T-cell (primary cell): ENCODE results near the gene MMP20. TPM values are rescaled to one million over a fixed set of nuclear protein-coding genes. Genes with fewer than 3 reads are reported as not detected.

Source experiments
- ATAC-seq, 4 experiments: fragments of 200-7000 bp in 3 of 4; fragments of 150-1000 bp in 1 of 4; cut with Tn5 transposase; replicated peaks in 1 of 4; 1 replicate in 3 of 4; 2 replicates in 1 of 4; pipeline ENCODE4 v1.10.0; 2021; ENCODE audit warnings: moderate library complexity in 3 of 4, mild to moderate bottlenecking in 2 of 4, moderate number of reproducible peaks in 1 of 4
- CTCF ChIA-PET, 2 donors: fragments of 300-600 bp; sonication (Branson Sonifier 250); formaldehyde crosslinking; loops; one replicate each; lab custom pipeline; 2022; ENCODE audit warnings: antibody characterized with exemption in 2 of 2; lab: Charles Lee
- POLR2A ChIA-PET, 2 donors: fragments of 300-600 bp; sonication (Branson Sonifier 250); formaldehyde crosslinking; loops; one replicate each; lab custom pipeline; 2022; ENCODE audit warnings: antibody characterized with exemption in 2 of 2; lab: Charles Lee
- DNase-seq, 35 experiments: peaks; one replicate each; pipeline versions ENCODE4 v3.0.0 to v3.0.0-alpha.2; 2013 to 2023
- H3K27ac ChIP-seq: one replicate; pipeline ENCODE4 v1.5.1; 2013; ENCODE audit warnings: low read length
- H3K27me3 ChIP-seq, 2 experiments: replicated peaks in 1 of 2; 1 replicate in 1 of 2; 2 replicates in 1 of 2; pipeline versions ENCODE4 v1.6.1 to v1.7.0; 2013; ENCODE audit warnings: low read length in 1 of 2, mixed read lengths in 1 of 2; ENCODE audit not compliant: control insufficient read depth in 2 of 2, insufficient read depth in 2 of 2; ENCODE audit errors: extremely low read depth in 1 of 2
- H3K36me3 ChIP-seq, 2 donors: 1 replicate in 1 of 2; 2 replicates in 1 of 2; pipeline versions ENCODE4 v1.6.1 to v1.7.0; 2013; ENCODE audit warnings: low read length in 1 of 2; ENCODE audit not compliant: control insufficient read depth in 2 of 2, insufficient read depth in 1 of 2; ENCODE audit errors: extremely low read depth in 1 of 2
- H3K4me1 ChIP-seq, 2 experiments: 1 replicate in 1 of 2; 2 replicates in 1 of 2; pipeline versions ENCODE4 v1.6.1 to v1.7.0; 2013; ENCODE audit warnings: low read length in 2 of 2, mixed read lengths in 1 of 2; ENCODE audit not compliant: insufficient read depth in 2 of 2, control insufficient read depth in 1 of 2; ENCODE audit errors: extremely low read depth in 1 of 2
- H3K4me3 ChIP-seq, 2 donors: 1 replicate in 1 of 2; 2 replicates in 1 of 2; pipeline versions ENCODE4 v1.5.1 to v1.7.0; 2013; ENCODE audit warnings: mild to moderate bottlenecking in 2 of 2, low read length in 1 of 2, moderate library complexity in 1 of 2; ENCODE audit not compliant: control insufficient read depth in 1 of 2; ENCODE audit errors: extremely low read depth in 1 of 2
- H3K9me3 ChIP-seq: 2 replicates; pipeline ENCODE4 v1.7.0; 2013
- H3K27ac Mint-ChIP-seq, 2 donors: one replicate each; pipeline ENCODE4 v1.8.0; 2020 to 2021; ENCODE audit warnings: mild to moderate bottlenecking in 2 of 2, mixed read lengths in 2 of 2
- H3K27me3 Mint-ChIP-seq, 2 donors: one replicate each; pipeline ENCODE4 v1.8.0; 2021 to 2022; ENCODE audit warnings: mixed read lengths in 2 of 2
- H3K36me3 Mint-ChIP-seq: one replicate; pipeline ENCODE4 v1.8.0; 2021; ENCODE audit warnings: mixed read lengths
- H3K4me1 Mint-ChIP-seq, 3 donors: one replicate each; pipeline ENCODE4 v1.8.0; 2020 to 2022; ENCODE audit warnings: mixed read lengths in 3 of 3, mild to moderate bottlenecking in 1 of 3
- H3K4me3 Mint-ChIP-seq, 3 donors: one replicate each; pipeline ENCODE4 v1.8.0; 2020 to 2022; ENCODE audit warnings: mild to moderate bottlenecking in 3 of 3, mixed read lengths in 3 of 3, moderate library complexity in 3 of 3
- H3K9me3 Mint-ChIP-seq, 3 donors: one replicate each; pipeline ENCODE4 v1.8.0; 2020 to 2022; ENCODE audit warnings: mixed read lengths in 3 of 3
- WGBS: methylation state at CpG from one replicate; pipeline ENCODE4 v1.1.5; 2013; ENCODE audit warnings: missing lambda C conversion rate; ENCODE audit not compliant: insufficient coverage; 5-methylcytosine and 5-hydroxymethylcytosine counted together
- total RNA-seq, 35 experiments: library from RNA in 6 of 35; stranded (reverse) in 6 of 35; fragments of 120-200 nt in 1 of 35; gene quantifications; one replicate each; pipeline versions ENCODE4 v1.2.1 to v1.2.4 and lab custom pipeline; 2013 to 2026

MMP20 gene
- total RNA-seq, 5 donors from 2014 or later (not counting 1 experiment from before 2014, with no cell fraction given): not detected

- Mint-ChIP-seq H3K27me3 (peaks cover 0 to 14% of the 10 kb centered on the region in 2 donors), H3K4me1 (no peaks in the 10 kb centered on the region), H3K27ac (no peak overlapping the region), H3K9me3 (no peaks in the 10 kb centered on the region), H3K4me3 (no peak overlapping the region), H3K36me3 (no peaks in the 10 kb centered on the region)
- ChIA-PET POLR2A (no interaction called here), CTCF (no interaction called here)
- 66% methylated on average over 8 of the region's 8 CpGs for whole genome bisulfite sequencing
- DNase-seq (no peak), ATAC-seq (no peak)
- no peaks in the 10 kb centered on the region for H3K9me3 ChIP-seq
- H3K4me1 ChIP-seq: no peaks in the 10 kb centered on the region
- no peak overlapping the region for H3K4me3 ChIP-seq
- no peak overlapping the region for H3K27ac ChIP-seq
- H3K27me3 ChIP-seq: peaks cover 0 to 3% of the 10 kb centered on the region in 2 experiments
- no peaks in the 10 kb centered on the region for H3K36me3 ChIP-seq
Measured at GRCh38 chr11:102640946-102641345, 15.8 kb upstream of the MMP20 start.

- ChIA-PET CTCF (no interaction called here), POLR2A (no interaction called here)
- peaks cover 0 to 3% of the 10 kb centered on the region in 2 experiments for H3K27me3 ChIP-seq
- H3K4me3 ChIP-seq: no peak overlapping the region
- Mint-ChIP-seq H3K27me3 (peaks cover 0 to 17% of the 10 kb centered on the region in 2 donors), H3K36me3 (no peaks in the 10 kb centered on the region), H3K4me1 (no peaks in the 10 kb centered on the region), H3K27ac (no peak overlapping the region), H3K9me3 (no peaks in the 10 kb centered on the region), H3K4me3 (no peak overlapping the region)
- H3K9me3 ChIP-seq: no peaks in the 10 kb centered on the region
- no peak overlapping the region for H3K27ac ChIP-seq
- ATAC-seq (no peak), DNase-seq (no peak)
- H3K36me3 ChIP-seq: no peaks in the 10 kb centered on the region
- H3K4me1 ChIP-seq: no peaks in the 10 kb centered on the region
Measured at GRCh38 chr11:102639656-102640055, 14.5 kb upstream of the MMP20 start.

- Mint-ChIP-seq H3K4me1 (no peaks in the 10 kb centered on the region), H3K9me3 (no peaks in the 10 kb centered on the region), H3K36me3 (no peaks in the 10 kb centered on the region), H3K27me3 (peaks cover 0 to 17% of the 10 kb centered on the region in 2 donors), H3K4me3 (no peak overlapping the region), H3K27ac (no peak overlapping the region)
- H3K9me3 ChIP-seq: no peaks in the 10 kb centered on the region
- CTCF ChIA-PET: no interaction called here
- H3K27me3 ChIP-seq: peaks cover 0 to 3% of the 10 kb centered on the region in 2 experiments
- no peaks in the 10 kb centered on the region for H3K36me3 ChIP-seq
- H3K4me1 ChIP-seq: no peaks in the 10 kb centered on the region
- ATAC-seq (no peak), DNase-seq (no peak)
- H3K4me3 ChIP-seq: no peak overlapping the region
- POLR2A ChIA-PET: no interaction called here
- WGBS: 95% methylated on average over 3 of the region's 5 CpGs
- H3K27ac ChIP-seq: no peak overlapping the region
Measured at GRCh38 chr11:102637731-102638130, 12.6 kb upstream of the MMP20 start.

GRCh38 chr11:102633385-102634026 lies 8.4 kb upstream of the MMP20 start:
- H3K9me3 ChIP-seq: no peaks in the 10 kb centered on the region
- no peaks in the 10 kb centered on the region for H3K9me3 Mint-ChIP-seq
- no peak for DNase-seq
- no peak overlapping the region for H3K27ac ChIP-seq
- H3K4me3 ChIP-seq: no peak overlapping the region
- ChIA-PET POLR2A (interaction anchor here in 1 of 2 donors (0.6 kb wide), 1 partner anchor 283 kb away, joined by 3 read pairs; no protein-coding TSS in a partner anchor), CTCF (interaction anchor here in 1 of 2 donors (0.7 to 1.1 kb wide), 2 partner anchors 393 to 608 kb away, joined by 3 read pairs; no protein-coding TSS in a partner anchor)
- no peak overlapping the region for H3K27ac Mint-ChIP-seq
- H3K4me1 Mint-ChIP-seq: no peaks in the 10 kb centered on the region
- H3K4me1 ChIP-seq: no peaks in the 10 kb centered on the region
- no peaks in the 10 kb centered on the region for H3K36me3 ChIP-seq
- peaks cover 0 to 5% of the 10 kb centered on the region in 2 experiments for H3K27me3 ChIP-seq
- WGBS: 45% methylated on average over 2 of the region's 6 CpGs
- no peak for ATAC-seq
- H3K4me3 Mint-ChIP-seq: no peak overlapping the region
- peaks cover 15 to 16% of the 10 kb centered on the region in 2 donors for H3K27me3 Mint-ChIP-seq
- no peaks in the 10 kb centered on the region for H3K36me3 Mint-ChIP-seq

DNA sequence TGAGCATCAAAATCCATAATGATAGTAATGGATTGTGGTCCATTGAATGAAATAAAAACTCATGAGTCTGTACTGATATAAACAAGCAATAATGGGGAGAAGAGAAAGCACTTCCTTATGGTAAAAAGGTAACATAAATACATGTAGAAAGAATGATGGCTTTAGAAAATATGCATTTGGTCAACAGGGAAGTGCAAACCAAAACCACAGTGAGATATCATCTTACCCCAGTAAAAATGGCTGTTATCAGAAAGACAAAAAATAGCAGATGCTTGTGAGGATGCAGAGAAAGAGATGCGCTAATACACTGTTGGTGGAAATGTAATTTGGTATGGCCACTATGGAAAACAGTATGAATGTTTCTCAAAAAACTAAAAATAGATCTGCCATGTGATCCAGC lies 6.9 kb upstream of the MMP20 start:
- no peaks in the 10 kb centered on the region for H3K36me3 ChIP-seq
- H3K4me3 ChIP-seq: no peak overlapping the region
- POLR2A ChIA-PET: no interaction called here
- Mint-ChIP-seq H3K27me3 (peaks cover 8 to 15% of the 10 kb centered on the region in 2 donors), H3K4me1 (no peaks in the 10 kb centered on the region), H3K36me3 (no peaks in the 10 kb centered on the region), H3K9me3 (no peaks in the 10 kb centered on the region), H3K27ac (no peak overlapping the region), H3K4me3 (no peak overlapping the region)
- WGBS: no CpG with 5 or more reads among the region's 1 CpG
- CTCF ChIA-PET: interaction anchor here in 1 of 2 donors (0.6 kb wide), 1 partner anchor 29 kb away, joined by 3 read pairs; no protein-coding TSS in a partner anchor
- no peaks in the 10 kb centered on the region for H3K4me1 ChIP-seq
- H3K27me3 ChIP-seq: peaks cover 0 to 5% of the 10 kb centered on the region in 2 experiments
- ATAC-seq: no peak
- no peak overlapping the region for H3K27ac ChIP-seq
- H3K9me3 ChIP-seq: no peaks in the 10 kb centered on the region
- no peak for DNase-seq

DNA sequence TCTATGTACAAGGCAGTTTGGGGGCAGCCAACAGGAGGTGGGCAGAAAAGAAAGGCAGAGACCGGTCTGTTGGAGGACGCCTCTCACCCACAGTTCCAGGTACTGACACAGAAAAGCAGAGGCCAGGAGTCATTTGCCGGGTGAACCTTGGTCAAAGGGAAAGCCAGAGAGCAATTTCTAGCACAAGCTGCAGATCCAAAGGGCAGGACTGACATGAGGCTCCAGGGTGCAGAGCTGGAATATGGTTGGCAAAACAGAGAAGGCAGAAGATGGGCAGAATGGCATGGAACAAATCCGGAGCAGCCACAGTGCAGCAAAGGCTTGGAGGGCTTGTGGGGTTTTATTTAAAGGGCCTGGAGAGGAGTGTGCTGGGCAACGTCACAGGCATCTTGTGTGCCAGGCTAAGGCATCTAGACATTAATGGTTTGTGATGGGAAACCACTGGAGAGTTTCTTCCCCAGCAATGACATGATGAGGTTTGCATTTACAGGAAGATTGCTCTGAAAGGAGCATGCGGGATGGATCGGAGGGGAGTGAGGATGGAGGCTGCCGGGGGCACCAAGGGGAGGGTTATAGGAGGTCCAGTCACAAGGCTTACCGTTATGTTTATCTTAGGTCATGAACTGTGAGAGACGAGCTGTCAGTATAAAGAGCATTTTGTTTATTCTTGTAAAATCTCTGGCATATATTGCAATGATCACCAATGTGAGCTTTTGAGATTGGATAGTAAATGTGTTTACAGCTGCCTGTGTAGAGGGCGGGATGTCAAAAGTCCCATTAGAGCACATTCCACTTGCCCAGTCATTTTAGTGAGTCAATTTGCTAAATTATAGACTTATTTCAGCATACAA lies 5.7 kb upstream of the MMP20 start:
- POLR2A ChIA-PET: no interaction called here
- Histone ChIP-seq H3K9me3 (no peaks in the 10 kb centered on the region), H3K27ac (no peak overlapping the region), H3K27me3 (peaks cover 0 to 5% of the 10 kb centered on the region in 2 experiments), H3K4me3 (no peak overlapping the region), H3K4me1 (no peaks in the 10 kb centered on the region), H3K36me3 (no peaks in the 10 kb centered on the region)
- Mint-ChIP-seq H3K27ac (no peak overlapping the region), H3K4me3 (no peak overlapping the region), H3K36me3 (no peaks in the 10 kb centered on the region), H3K4me1 (no peaks in the 10 kb centered on the region), H3K9me3 (no peaks in the 10 kb centered on the region), H3K27me3 (peaks cover 4 to 15% of the 10 kb centered on the region in 2 donors)
- DNase-seq (no peak), ATAC-seq (no peak)
- CTCF ChIA-PET: no interaction called here
- 68% methylated on average over 7 of the region's 11 CpGs for WGBS
